A549 (cell line): ENCODE data around the gene PPP6C.

Source experiments
- BHLHE40 ChIP-seq: IDR thresholded peaks from 2 replicates; pipeline ENCODE4 v1.6.1; 2012; ENCODE audit warnings: low read depth, low read length, inconsistent platforms
- CHD2 ChIP-seq: fragments of 150-350 bp; IDR thresholded peaks from 2 replicates; pipeline ENCODE4 v1.6.1; 2014; ENCODE audit warnings: low read length; ENCODE audit not compliant: partially characterized antibody
- EP300 ChIP-seq, 2 experiments: fragments of >200 bp; sonication (Bioruptor Twin); formaldehyde crosslinking; IDR thresholded peaks; 2 replicates in 1 of 2; 3 replicates in 1 of 2; pipeline ENCODE4 v1.6.1; 2016 to 2017
- HOXA7 ChIP-seq: fragments of 250-450 bp; sonication (Bioruptor Pico); IDR thresholded peaks from 2 replicates; pipeline ENCODE4 v1.5.0; 2020; ENCODE audit warnings: mild to moderate bottlenecking, moderate library complexity
- JUN ChIP-seq, 2 experiments: fragments of >200 bp; sonication (Bioruptor Twin); formaldehyde crosslinking; IDR thresholded peaks; 2 replicates in 1 of 2; 3 replicates in 1 of 2; pipeline ENCODE4 v1.6.1; 2016 to 2017
- MAFK ChIP-seq: fragments of 450-650 bp; IDR thresholded peaks from 2 replicates; pipeline ENCODE4 v1.6.1; 2014; ENCODE audit not compliant: partially characterized antibody
- POLR2A ChIP-seq: IDR thresholded peaks from 2 replicates; pipeline ENCODE4 v1.6.1; 2012; ENCODE audit warnings: mild to moderate bottlenecking, low read length
- RCOR1 ChIP-seq: fragments of 150-350 bp; IDR thresholded peaks from 2 replicates; pipeline ENCODE4 v1.6.1; 2014; ENCODE audit warnings: antibody characterized with exemption, low read length, low read depth
- RNF2 ChIP-seq: fragments of 200-600 bp; sonication (generic); IDR thresholded peaks from 2 replicates; pipeline ENCODE4 v1.6.1; 2016; ENCODE audit warnings: low read depth, mild to moderate bottlenecking, antibody characterized with exemption, moderate library complexity, borderline replicate concordance
- ZSCAN20 ChIP-seq: fragments of 250-450 bp; sonication (Bioruptor Pico); IDR thresholded peaks from 2 replicates; pipeline ENCODE4 v1.8.0; 2022; ENCODE audit warnings: mild to moderate bottlenecking, moderate library complexity
- TF ChIP-seq, protein P1 (sequence below): fragments of >200 bp; sonication (Bioruptor Twin); formaldehyde crosslinking; IDR thresholded peaks from 3 replicates; pipeline ENCODE4 v1.5.1; 2016
- TF ChIP-seq, protein P2 (sequence below): IDR thresholded peaks from 2 replicates; pipeline ENCODE4 v1.6.1; 2012

DNA sequence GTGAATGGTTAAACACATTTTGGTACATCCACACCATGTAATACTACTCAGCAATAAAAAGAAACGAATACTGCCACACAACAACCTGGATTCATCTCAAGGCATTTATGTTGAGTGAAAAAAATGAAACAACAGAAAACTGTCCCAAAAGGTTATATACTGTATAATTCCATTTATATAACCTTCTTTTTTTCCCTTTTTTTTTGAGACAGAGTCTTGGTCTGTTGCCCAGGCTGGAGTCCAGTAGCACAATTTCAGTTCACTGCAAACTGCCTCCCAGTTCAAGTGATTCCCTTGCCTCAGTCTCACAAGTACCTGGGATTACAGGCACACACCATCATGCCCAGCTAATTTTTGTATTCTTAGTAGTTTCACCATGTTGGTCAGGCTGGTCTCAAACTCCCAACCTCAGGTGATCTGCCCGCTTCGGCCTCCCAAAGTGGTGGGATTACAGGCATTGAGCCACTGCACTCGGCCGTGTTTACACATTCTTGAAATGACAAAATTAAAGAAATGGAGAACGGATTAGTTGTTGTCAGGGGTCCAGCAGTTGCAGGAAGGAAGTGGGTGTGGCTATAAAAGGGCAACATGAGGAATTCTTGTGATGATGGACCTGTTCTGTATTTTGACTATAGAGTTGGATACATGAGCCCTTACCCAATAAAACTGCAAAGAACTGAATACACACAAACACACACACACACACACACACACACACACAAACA lies 17.4 kb downstream of the PPP6C start:
- TF ChIP-seq, protein P1, sequence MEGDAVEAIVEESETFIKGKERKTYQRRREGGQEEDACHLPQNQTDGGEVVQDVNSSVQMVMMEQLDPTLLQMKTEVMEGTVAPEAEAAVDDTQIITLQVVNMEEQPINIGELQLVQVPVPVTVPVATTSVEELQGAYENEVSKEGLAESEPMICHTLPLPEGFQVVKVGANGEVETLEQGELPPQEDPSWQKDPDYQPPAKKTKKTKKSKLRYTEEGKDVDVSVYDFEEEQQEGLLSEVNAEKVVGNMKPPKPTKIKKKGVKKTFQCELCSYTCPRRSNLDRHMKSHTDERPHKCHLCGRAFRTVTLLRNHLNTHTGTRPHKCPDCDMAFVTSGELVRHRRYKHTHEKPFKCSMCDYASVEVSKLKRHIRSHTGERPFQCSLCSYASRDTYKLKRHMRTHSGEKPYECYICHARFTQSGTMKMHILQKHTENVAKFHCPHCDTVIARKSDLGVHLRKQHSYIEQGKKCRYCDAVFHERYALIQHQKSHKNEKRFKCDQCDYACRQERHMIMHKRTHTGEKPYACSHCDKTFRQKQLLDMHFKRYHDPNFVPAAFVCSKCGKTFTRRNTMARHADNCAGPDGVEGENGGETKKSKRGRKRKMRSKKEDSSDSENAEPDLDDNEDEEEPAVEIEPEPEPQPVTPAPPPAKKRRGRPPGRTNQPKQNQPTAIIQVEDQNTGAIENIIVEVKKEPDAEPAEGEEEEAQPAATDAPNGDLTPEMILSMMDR, result no peak
- TF ChIP-seq RCOR1 (no peak), MAFK (no peak), BHLHE40 (no peak), ZSCAN20 (CRISPR knock-in tag) (no peak), EP300 (IDR thresholded peaks at IDR 0.05) (no peak), RNF2 (no peak), POLR2A (no peak), JUN (IDR thresholded peaks at IDR 0.05) (no peak), CHD2 (no peak), HOXA7 (CRISPR knock-in tag) (no peak)
- TF ChIP-seq, protein P2, sequence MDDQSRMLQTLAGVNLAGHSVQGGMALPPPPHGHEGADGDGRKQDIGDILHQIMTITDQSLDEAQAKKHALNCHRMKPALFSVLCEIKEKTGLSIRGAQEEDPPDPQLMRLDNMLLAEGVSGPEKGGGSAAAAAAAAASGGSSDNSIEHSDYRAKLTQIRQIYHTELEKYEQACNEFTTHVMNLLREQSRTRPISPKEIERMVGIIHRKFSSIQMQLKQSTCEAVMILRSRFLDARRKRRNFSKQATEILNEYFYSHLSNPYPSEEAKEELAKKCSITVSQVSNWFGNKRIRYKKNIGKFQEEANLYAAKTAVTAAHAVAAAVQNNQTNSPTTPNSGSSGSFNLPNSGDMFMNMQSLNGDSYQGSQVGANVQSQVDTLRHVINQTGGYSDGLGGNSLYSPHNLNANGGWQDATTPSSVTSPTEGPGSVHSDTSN, result no peak
